HepG2 (cell line): ENCODE measurements around the gene IST1. TPM values are rescaled to one million over a fixed set of nuclear protein-coding genes. Genes with fewer than 3 reads are reported as not detected.

Experiments used
- ARNT ChIP-seq: fragments of 450-650 bp; IDR thresholded peaks from 2 replicates; pipeline ENCODE4 v1.6.1; 2017
- GATA4 ChIP-seq: sonication (generic); IDR thresholded peaks from 2 replicates; pipeline ENCODE4 v1.6.1; 2016; ENCODE audit warnings: antibody characterized with exemption, low read depth, borderline replicate concordance
- GATAD2A ChIP-seq: IDR thresholded peaks from 2 replicates; pipeline ENCODE4 v1.6.1; 2016
- HOXA7 ChIP-seq: sonication (generic); formaldehyde crosslinking; IDR thresholded peaks from 2 replicates; pipeline ENCODE4 v1.8.1; 2022; ENCODE audit warnings: mild to moderate bottlenecking, missing genetic modification reagents, moderate library complexity
- KLF9 ChIP-seq: IDR thresholded peaks from 2 replicates; pipeline ENCODE4 v1.6.1; 2016; ENCODE audit warnings: low read depth
- MAFK ChIP-seq, 2 experiments: IDR thresholded peaks in 1 of 2; conservative IDR thresholded peaks in 1 of 2; 2 replicates each; pipeline ENCODE4 v1.6.1; 2011; ENCODE audit warnings: improper control_type of control experiment in 2 of 2, low read length in 2 of 2
- MBNL3 ChIP-seq: fragments of 250-450 bp; sonication (Bioruptor Pico); conservative IDR thresholded peaks from 2 replicates; pipeline ENCODE4 v1.8.0; 2022; ENCODE audit warnings: mild to moderate bottlenecking, inconsistent platforms
- MNT ChIP-seq: fragments of 450-650 bp; IDR thresholded peaks from 2 replicates; pipeline ENCODE4 v1.6.1; 2016
- NFAT5 ChIP-seq: sonication (generic); formaldehyde crosslinking; IDR thresholded peaks from 2 replicates; pipeline ENCODE4 v1.4.0; 2020; ENCODE audit warnings: missing genetic modification reagents
- POLR2G ChIP-seq: fragments of 200-400 bp; formaldehyde crosslinking; IDR thresholded peaks from 2 replicates; pipeline ENCODE4 v1.6.1; 2018; ENCODE audit warnings: mild to moderate bottlenecking, low read depth, low read length, moderate library complexity
- REPIN1 ChIP-seq: sonication (generic); formaldehyde crosslinking; IDR thresholded peaks from 2 replicates; pipeline ENCODE4 v1.8.0; 2022; ENCODE audit warnings: missing genetic modification reagents, low read depth, mild to moderate bottlenecking, borderline replicate concordance
- ZFP82 ChIP-seq: sonication (generic); formaldehyde crosslinking; IDR thresholded peaks from 2 replicates; pipeline ENCODE4 v1.5.1; 2020; ENCODE audit warnings: mild to moderate bottlenecking, missing genetic modification reagents, borderline replicate concordance
- ZNF124 ChIP-seq: sonication (generic); formaldehyde crosslinking; IDR thresholded peaks from 2 replicates; pipeline ENCODE4 v1.4.0; 2020; ENCODE audit warnings: missing genetic modification reagents
- ZNF180 ChIP-seq: sonication (generic); formaldehyde crosslinking; IDR thresholded peaks from 2 replicates; pipeline ENCODE4 v1.4.0; 2020; ENCODE audit warnings: low read depth, missing genetic modification reagents, borderline replicate concordance
- ZNF30 ChIP-seq: sonication (generic); formaldehyde crosslinking; IDR thresholded peaks from 2 replicates; pipeline ENCODE4 v1.5.0; 2020; ENCODE audit warnings: mild to moderate bottlenecking, missing genetic modification reagents
- ZNF556 ChIP-seq: sonication (generic); formaldehyde crosslinking; IDR thresholded peaks from 2 replicates; pipeline ENCODE4 v1.4.0; 2020; ENCODE audit warnings: mild to moderate bottlenecking, missing genetic modification reagents, borderline replicate concordance
- ZNF670 ChIP-seq: sonication (generic); formaldehyde crosslinking; IDR thresholded peaks from 2 replicates; pipeline ENCODE4 v1.8.0; 2022; ENCODE audit warnings: mild to moderate bottlenecking, missing genetic modification reagents, borderline replicate concordance
- ZNF746 ChIP-seq: sonication (generic); formaldehyde crosslinking; IDR thresholded peaks from 2 replicates; pipeline ENCODE4 v1.8.0; 2022; ENCODE audit warnings: mild to moderate bottlenecking, missing genetic modification reagents
- polyA plus RNA-seq, 8 experiments: library from polyadenylated mRNA; depleted of rRNA in 3 of 8; stranded (reverse) in 7 of 8; unstranded in 1 of 8; fragments of >200 nt; fragmentation: Illumina TruSeq in 4 of 8; extraction: Trizol in 4 of 8; gene quantifications; 2 replicates each; pipeline versions ENCODE4 v1.2.1 to v1.2.3, GENCODE V29; 2011 to 2016; ENCODE audit warnings: low read depth in 4 of 8, missing spikeins in 1 of 8, mixed read lengths in 1 of 8; ENCODE audit not compliant: insufficient read depth in 1 of 8
- total RNA-seq, 5 experiments: library from RNA; depleted of rRNA; stranded (reverse); fragments of >200 nt; fragmentation: Illumina TruSeq; extraction: Trizol; gene quantifications; 2 replicates each; pipeline ENCODE4 v1.2.3, GENCODE V29; 2016; ENCODE audit warnings: low read depth in 1 of 5
- TF ChIP-seq, protein P1 (sequence below): IDR thresholded peaks from 2 replicates; pipeline ENCODE4 v1.6.1; 2016; ENCODE audit warnings: control low read depth
- TF ChIP-seq, protein P2 (sequence below): sonication (generic); IDR thresholded peaks from 2 replicates; pipeline ENCODE4 v1.6.1; 2016; ENCODE audit warnings: low read depth, borderline replicate concordance
- TF ChIP-seq, protein P3 (sequence below): sonication (generic); formaldehyde crosslinking; IDR thresholded peaks from 2 replicates; pipeline ENCODE4 v1.4.0; 2020; ENCODE audit warnings: mild to moderate bottlenecking, low read depth, missing genetic modification reagents

Gene IST1
- total and polyA plus RNA-seq, 2 of the 13 experiments (the other 11 are each of a cell fraction or from before 2014, with no cell fraction given), result 346 to 415 TPM

DNA sequence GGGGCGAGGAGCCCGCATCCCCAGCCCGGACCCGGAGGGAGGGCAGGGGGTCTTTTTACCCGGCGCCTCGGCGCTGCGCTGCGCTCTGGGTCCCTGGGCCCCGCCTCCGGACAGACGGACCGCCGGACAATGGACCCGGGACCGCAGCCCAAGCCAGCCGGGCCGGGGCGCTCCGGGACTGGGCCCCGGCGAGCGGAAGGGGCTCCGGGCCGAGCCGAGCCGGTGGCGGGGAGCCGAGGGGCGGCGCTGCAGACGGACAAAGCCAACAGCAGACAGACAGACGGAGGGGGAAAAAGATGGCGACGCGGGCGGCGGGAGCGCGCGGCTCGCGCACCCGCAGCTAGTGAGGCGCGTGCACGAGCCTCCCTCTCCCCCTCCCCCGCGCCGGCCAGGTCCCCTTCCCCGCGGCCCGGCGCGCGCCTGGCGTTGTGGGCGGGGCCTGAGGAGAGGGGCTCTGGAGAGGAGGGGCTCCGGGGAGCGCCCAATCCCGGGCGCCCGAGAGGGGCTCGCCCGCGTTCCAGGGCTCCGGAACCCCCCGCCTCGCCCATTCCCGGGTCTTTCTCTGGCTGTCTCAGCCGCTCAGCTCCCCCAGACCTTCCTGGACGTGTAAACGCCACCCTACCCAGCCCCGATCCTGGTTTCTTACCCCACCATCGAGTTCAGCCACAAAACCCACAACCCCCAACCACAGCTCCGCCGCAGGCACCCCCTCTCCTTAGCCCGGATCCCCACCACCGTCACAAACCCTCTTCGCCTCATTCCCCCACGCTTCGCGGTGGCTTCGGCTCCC lies 11.3 kb upstream of the IST1 start, which contains the start of gene ZNF821 (continued):
- TF ChIP-seq NFAT5 (0 out of 2 replicates have a peak, but pooled peaks have one; percentile 12), ZNF556 (CRISPR knock-in tag) (peak; percentile 64; the same call in 1 of the 2 replicates), ZNF180 (no peak), MNT (no peak), REPIN1 (CRISPR knock-in tag) (no peak), HOXA7 (CRISPR knock-in tag) (no peak), ZNF670 (CRISPR knock-in tag) (no peak), ZFP82 (CRISPR knock-in tag) (peak; percentile 51; the same call in 1 of the 2 replicates), MBNL3 (CRISPR knock-in tag) (no peak), MAFK (conservative IDR thresholded peaks at IDR 0.05 in 1 of 2, IDR thresholded peaks at IDR 0.05 in 1 of 2; ENCODE audit: low read length in 2 of 2) (no peak), KLF9 (CRISPR knock-in tag) (no peak), ZNF124 (peak; percentile 72; the same call in 1 of the 2 replicates), GATAD2A (CRISPR knock-in tag) (no peak; the same call in 1 of the 2 replicates), ARNT (no peak), ZNF746 (CRISPR knock-in tag) (no peak), GATA4 (no peak; the same call in 1 of the 2 replicates), POLR2G (peak; percentile 65), ZNF30 (CRISPR knock-in tag) (no peak)
- TF ChIP-seq, protein P1, sequence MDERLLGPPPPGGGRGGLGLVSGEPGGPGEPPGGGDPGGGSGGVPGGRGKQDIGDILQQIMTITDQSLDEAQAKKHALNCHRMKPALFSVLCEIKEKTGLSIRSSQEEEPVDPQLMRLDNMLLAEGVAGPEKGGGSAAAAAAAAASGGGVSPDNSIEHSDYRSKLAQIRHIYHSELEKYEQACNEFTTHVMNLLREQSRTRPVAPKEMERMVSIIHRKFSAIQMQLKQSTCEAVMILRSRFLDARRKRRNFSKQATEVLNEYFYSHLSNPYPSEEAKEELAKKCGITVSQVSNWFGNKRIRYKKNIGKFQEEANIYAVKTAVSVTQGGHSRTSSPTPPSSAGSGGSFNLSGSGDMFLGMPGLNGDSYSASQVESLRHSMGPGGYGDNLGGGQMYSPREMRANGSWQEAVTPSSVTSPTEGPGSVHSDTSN, result no peak
- TF ChIP-seq, protein P2, sequence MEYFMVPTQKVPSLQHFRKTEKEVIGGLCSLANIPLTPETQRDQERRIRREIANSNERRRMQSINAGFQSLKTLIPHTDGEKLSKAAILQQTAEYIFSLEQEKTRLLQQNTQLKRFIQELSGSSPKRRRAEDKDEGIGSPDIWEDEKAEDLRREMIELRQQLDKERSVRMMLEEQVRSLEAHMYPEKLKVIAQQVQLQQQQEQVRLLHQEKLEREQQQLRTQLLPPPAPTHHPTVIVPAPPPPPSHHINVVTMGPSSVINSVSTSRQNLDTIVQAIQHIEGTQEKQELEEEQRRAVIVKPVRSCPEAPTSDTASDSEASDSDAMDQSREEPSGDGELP, result no peak; the same call in 1 of the 2 replicates
- TF ChIP-seq, protein P3, sequence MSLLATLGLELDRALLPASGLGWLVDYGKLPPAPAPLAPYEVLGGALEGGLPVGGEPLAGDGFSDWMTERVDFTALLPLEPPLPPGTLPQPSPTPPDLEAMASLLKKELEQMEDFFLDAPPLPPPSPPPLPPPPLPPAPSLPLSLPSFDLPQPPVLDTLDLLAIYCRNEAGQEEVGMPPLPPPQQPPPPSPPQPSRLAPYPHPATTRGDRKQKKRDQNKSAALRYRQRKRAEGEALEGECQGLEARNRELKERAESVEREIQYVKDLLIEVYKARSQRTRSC, result no peak
